GM12878 (cell line): ENCODE measurements around the gene MSL1. TPM values are rescaled to one million over a fixed set of nuclear protein-coding genes. Genes with fewer than 3 reads are reported as not detected.
"Not testable (repeated sequence)": the region's sequence is repeated elsewhere in the genome, so short reads cannot be mapped to it uniquely, and the experiment has no call there.

ENCODE experiments used
- ATAC-seq: fragments of 200-7000 bp; cut with Tn5 transposase; 3 replicates; pipeline ENCODE4 v1.9.1; 2020; ENCODE audit warnings: mild to moderate bottlenecking, moderate library complexity
- BruUV-seq: library from RNA; stranded (reverse); fragments of 400-500 nt; replicated peaks from 2 replicates; lab custom pipeline; 2021; lab: Mats Ljungman, UMichigan
- CTCF ChIA-PET: fragments of 300-600 bp; sonication (Branson Sonifier 250); formaldehyde crosslinking; extraction: SDS; loops from one replicate; lab custom pipeline; 2021; ENCODE audit warnings: inconsistent platforms; lab: Yijun Ruan, JAX
- POLR2A ChIA-PET: fragments of 350-600 bp; formaldehyde crosslinking; extraction: SDS; loops from one replicate; lab custom pipeline; 2021; ENCODE audit warnings: inconsistent platforms; lab: Charles Lee
- RAD21 ChIA-PET: fragments of 300-600 bp; sonication (Branson Sonifier 250); formaldehyde crosslinking; loops from one replicate; lab custom pipeline; 2023; ENCODE audit warnings: antibody characterized with exemption; ENCODE audit not compliant: unreplicated experiment; lab: Charles Lee
- SMC1A ChIA-PET: fragments of 300-600 bp; sonication (Branson Sonifier 250); formaldehyde crosslinking; loops from one replicate; lab custom pipeline; 2023; ENCODE audit not compliant: unreplicated experiment, uncharacterized antibody; lab: Charles Lee
- DNase-seq: peaks from one replicate; pipeline ENCODE4 v3.0.0-alpha.2; 2011; ENCODE audit warnings: low read depth, low spot score
- FAIRE-seq: peaks from 3 replicates; lab custom pipeline; 2011; peaks lifted over from hg19 to GRCh38; lab: Jason Lieb, UNC
- H2AFZ ChIP-seq: 2 replicates; pipeline ENCODE4 v1.6.0; 2011; ENCODE audit warnings: low read depth, low read length, control low read depth; ENCODE audit not compliant: control insufficient read depth
- H3K27ac ChIP-seq: 2 replicates; pipeline ENCODE4 v1.5.1; 2011; ENCODE audit warnings: control low read depth; ENCODE audit not compliant: control insufficient read depth, insufficient read depth
- H3K27me3 ChIP-seq, 2 experiments: replicated peaks in 1 of 2; 2 replicates each; pipeline versions ENCODE4 v1.6.0 to v1.6.1; 2011; ENCODE audit warnings: low read length in 1 of 2; ENCODE audit not compliant: control insufficient read depth in 2 of 2, insufficient read depth in 2 of 2
- H3K36me3 ChIP-seq, 2 experiments: 2 replicates each; pipeline ENCODE4 v1.5.1; 2011; ENCODE audit warnings: low read length in 1 of 2; ENCODE audit not compliant: control insufficient read depth in 2 of 2, insufficient read depth in 2 of 2
- H3K4me1 ChIP-seq: 2 replicates; pipeline ENCODE4 v1.6.1; 2011; ENCODE audit warnings: mild to moderate bottlenecking, low read length, moderate library complexity, mixed read lengths; ENCODE audit not compliant: control insufficient read depth, insufficient read depth
- H3K4me2 ChIP-seq: 2 replicates; pipeline ENCODE4 v1.6.0; 2011; ENCODE audit warnings: control low read depth; ENCODE audit not compliant: control insufficient read depth, insufficient read depth
- H3K4me3 ChIP-seq: fragments of 200-600 bp; sonication (generic); 2 replicates; pipeline ENCODE4 v1.5.1; 2016
- H3K79me2 ChIP-seq: 2 replicates; pipeline ENCODE4 v1.6.0; 2011; ENCODE audit warnings: low read length; ENCODE audit not compliant: control insufficient read depth, insufficient read depth
- H3K9ac ChIP-seq: 2 replicates; pipeline ENCODE4 v1.8.0; 2011; ENCODE audit warnings: low read length, control low read depth, mixed read lengths; ENCODE audit not compliant: control insufficient read depth, insufficient read depth
- H3K9me3 ChIP-seq: replicated peaks from 3 replicates; pipeline ENCODE4 v1.5.1; 2011; ENCODE audit warnings: mild to moderate bottlenecking, low read length; ENCODE audit not compliant: control insufficient read depth, insufficient read depth
- H4K20me1 ChIP-seq: 2 replicates; pipeline ENCODE4 v1.6.0; 2011; ENCODE audit not compliant: control insufficient read depth, insufficient read depth
- BCL11A ChIP-seq: IDR thresholded peaks from 2 replicates; pipeline ENCODE4 v1.6.1; 2011; ENCODE audit warnings: low read depth, low read length
- CBX5 ChIP-seq: sonication (generic); IDR thresholded peaks from 2 replicates; pipeline ENCODE4 v1.6.1; 2016; ENCODE audit warnings: low read depth, moderate library complexity, mild to moderate bottlenecking, inconsistent platforms
- CHD1 ChIP-seq: IDR thresholded peaks from 2 replicates; pipeline ENCODE4 v1.6.1; 2012; ENCODE audit warnings: low read depth, low read length, improper control_type of control experiment
- EED ChIP-seq: sonication (generic); IDR thresholded peaks from 2 replicates; pipeline ENCODE4 v1.6.1; 2016; ENCODE audit warnings: antibody characterized with exemption, low read depth
- ESRRA ChIP-seq: IDR thresholded peaks from 2 replicates; pipeline ENCODE4 v1.6.1; 2012; ENCODE audit warnings: mild to moderate bottlenecking, low read length, improper control_type of control experiment
- KLF5 ChIP-seq: fragments of 450-650 bp; IDR thresholded peaks from 2 replicates; pipeline ENCODE4 v1.6.1; 2014; ENCODE audit warnings: mild to moderate bottlenecking; ENCODE audit not compliant: partially characterized antibody
- LARP7 ChIP-seq: fragments of 450-650 bp; IDR thresholded peaks from 2 replicates; pipeline ENCODE4 v1.6.1; 2017; ENCODE audit warnings: mild to moderate bottlenecking
- MEF2B ChIP-seq: fragments of 450-650 bp; IDR thresholded peaks from 2 replicates; pipeline ENCODE4 v1.6.1; 2018; ENCODE audit warnings: mild to moderate bottlenecking, moderate library complexity; ENCODE audit not compliant: partially characterized antibody, poor library complexity, severe bottlenecking
- NR2F1 ChIP-seq: fragments of 450-650 bp; conservative IDR thresholded peaks from 2 replicates; pipeline ENCODE4 v1.6.1; 2017; ENCODE audit warnings: mild to moderate bottlenecking
- PAX8 ChIP-seq: fragments of 450-650 bp; IDR thresholded peaks from 2 replicates; pipeline ENCODE4 v1.6.1; 2017; ENCODE audit warnings: mild to moderate bottlenecking, moderate library complexity
- SMARCA5 ChIP-seq: fragments of 450-650 bp; IDR thresholded peaks from 2 replicates; pipeline ENCODE4 v1.6.1; 2017; ENCODE audit warnings: mild to moderate bottlenecking
- SPI1 ChIP-seq: IDR thresholded peaks from 2 replicates; pipeline ENCODE4 v1.6.1; 2011; ENCODE audit warnings: low read depth, mild to moderate bottlenecking, low read length, moderate library complexity, borderline replicate concordance; ENCODE audit not compliant: insufficient read depth
- ZBTB33 ChIP-seq: fragments of 450-650 bp; IDR thresholded peaks from 2 replicates; pipeline ENCODE4 v1.6.1; 2017; ENCODE audit warnings: mild to moderate bottlenecking
- WGBS: methylation state at CpG from one replicate; pipeline ENCODE4 v1.1.6; 2016; ENCODE audit warnings: low lambda C conversion rate; ENCODE audit not compliant: insufficient replicate concordance, insufficient coverage; ENCODE audit errors: missing lambda C conversion rate; 5-methylcytosine and 5-hydroxymethylcytosine counted together
- in situ Hi-C: fragments of 300-500 bp; cut with MboI; formaldehyde crosslinking; loops from 9 replicates; pipeline ENCODE4 v1.14.3; 2018; ENCODE audit warnings: mixed read lengths
- intact Hi-C: fragments of 100-400 bp; cut with micrococcal nuclease; formaldehyde crosslinking; loops from one replicate; pipeline ENCODE4 v1.14.2; 2022; ENCODE audit not compliant: unreplicated experiment
- polyA plus RNA-seq, 11 experiments: library from polyadenylated mRNA; depleted of rRNA in 4 of 11; unstranded in 6 of 11; stranded (reverse) in 5 of 11; fragments of >200 nt; fragmentation: Nextera tagmentation in 4 of 11; fragmentation: Illumina TruSeq in 1 of 11; extraction: Ambion mirVana in 4 of 11; extraction: Trizol in 1 of 11; gene quantifications; 1 replicate in 1 of 11; 2 replicates in 10 of 11; pipeline versions ENCODE4 v1.2.1 to v1.2.3, GENCODE V29; 2011 to 2016; ENCODE audit warnings: inconsistent platforms in 2 of 11, missing spikeins in 2 of 11, low read depth in 1 of 11
- total RNA-seq, 4 experiments: library from RNA; depleted of rRNA in 3 of 4; stranded (reverse); fragments of >200 nt in 3 of 4; fragmentation: Illumina TruSeq in 1 of 4; extraction: Trizol in 1 of 4; gene quantifications; 2 replicates each; pipeline versions ENCODE4 v1.2.1 to v1.2.3, GENCODE V29; 2013 to 2021

MSL1 gene
- total and polyA plus RNA-seq, 10 of the 15 experiments (the other 5 are each of a cell fraction or from before 2014, with no cell fraction given): 6.1 to 95.2 (median 51.8) TPM

- ChIA-PET CTCF (interaction anchor here (0.6 to 4.1 kb wide), 10 partner anchors 9 to 278 kb away, joined by 3 to 45 read pairs (median 5); partner anchors contain the start of genes MSL1 and TOP2A), POLR2A (interaction anchor here (0.5 to 4.9 kb wide), 10 partner anchors 8 to 186 kb away, joined by 3 to 45 read pairs (median 4); partner anchors contain the start of genes MSL1 and NR1D1), RAD21 (interaction anchor here (0.6 to 3.8 kb wide), 11 partner anchors 11 to 381 kb away, joined by 3 to 32 read pairs (median 4); no protein-coding TSS in a partner anchor), SMC1A (interaction anchor here (0.6 to 4.1 kb wide), 14 partner anchors 11 to 85 kb away, joined by 3 to 24 read pairs (median 4); partner anchors contain the start of genes MSL1 and WIPF2)
- 1% methylated on average over 14 of the region's 14 CpGs for WGBS
- peak overlapping the region; percentile 84 for H3K9ac ChIP-seq
- DNase-seq (no peak), ATAC-seq (peak; percentile 20), FAIRE-seq (no peak)
- intact Hi-C loops: loop anchor here (1.0 kb wide), 1 partner anchor 16 kb away; no protein-coding TSS in a partner anchor
- peaks cover 36% of the 10 kb centered on the region for H3K79me2 ChIP-seq
- peak overlapping the region; percentile 92 for H2AFZ ChIP-seq
- peaks cover 1 to 19% of the 10 kb centered on the region in 2 experiments; a peak in 3 of 4 replicates for H3K36me3 ChIP-seq
- in situ Hi-C loops: no loop called here
- no peaks in the 10 kb centered on the region for H4K20me1 ChIP-seq
- TSS peak; percentile 78 for BruUV-seq
- peak overlapping the region; percentile 97 for H3K27ac ChIP-seq
- H3K4me3 ChIP-seq: peak overlapping the region; percentile 76
- peaks cover 2% of the 10 kb centered on the region; the same call in 1 of the 2 replicates for H3K4me1 ChIP-seq
- no peaks in the 10 kb centered on the region; the same call in 2 of the 3 replicates for H3K9me3 ChIP-seq
- H3K4me2 ChIP-seq: peak overlapping the region; percentile 98
- no peaks in the 10 kb centered on the region for H3K27me3 ChIP-seq
- TF ChIP-seq LARP7: peak; percentile 25; the same call in 1 of the 2 replicates
- 0 out of 2 replicates have a peak, but pooled peaks have one; percentile 2 for TF ChIP-seq BCL11A
- TF ChIP-seq ZBTB33: 0 out of 2 replicates have a peak, but pooled peaks have one; percentile 17
- TF ChIP-seq SMARCA5: peak; percentile 16; the same call in 1 of the 2 replicates
- TF ChIP-seq ESRRA: 0 out of 2 replicates have a peak, but pooled peaks have one; percentile 6
- TF ChIP-seq NR2F1: 0 out of 2 replicates have a peak, but pooled peaks have one; percentile 17
- TF ChIP-seq KLF5: peak; percentile 28
- TF ChIP-seq EED: no peak
- TF ChIP-seq CBX5: no peak
- peak; percentile 87 for TF ChIP-seq PAX8
- TF ChIP-seq SPI1: peak; percentile 32
- no peak for TF ChIP-seq MEF2B
- 0 out of 2 replicates have a peak, but pooled peaks have one; percentile 41 for TF ChIP-seq CHD1
These were observed 17.8 kb downstream of the MSL1 start for GRCh38 chr17:40139566-40140058.

GRCh38 chr17:40143166-40143565 is 21.4 kb downstream of the MSL1 start:
- ATAC-seq, H2AFZ ChIP-seq, H3K36me3 ChIP-seq, H3K9me3 ChIP-seq, H3K27ac ChIP-seq, FAIRE-seq, H3K9ac ChIP-seq, intact Hi-C loops, BruUV-seq, H3K4me1 ChIP-seq, H3K27me3 ChIP-seq, DNase-seq, in situ Hi-C loops, H3K4me2 ChIP-seq, H4K20me1 ChIP-seq, H3K4me3 ChIP-seq: not testable (repeated sequence)
- CTCF ChIA-PET: interaction anchor here (0.6 to 1.2 kb wide), 3 partner anchors 9 to 83 kb away, joined by 3 to 5 read pairs (median 4); no protein-coding TSS in a partner anchor
- SMC1A ChIA-PET: interaction anchor here (0.9 to 1.8 kb wide), 2 partner anchors 19 to 30 kb away, joined by 3 to 5 read pairs; no protein-coding TSS in a partner anchor
- POLR2A ChIA-PET: interaction anchor here (0.7 to 1.3 kb wide), 2 partner anchors 9 to 11 kb away, joined by 3 to 6 read pairs; no protein-coding TSS in a partner anchor
- WGBS: 96% methylated on average over 3 of the region's 3 CpGs
- RAD21 ChIA-PET: interaction anchor here (0.8 to 1.6 kb wide), 3 partner anchors 26 to 43 kb away, joined by 3 to 5 read pairs (median 4); partner anchors contain the start of gene NR1D1
- H3K79me2 ChIP-seq: peaks cover 33% of the 10 kb centered on the region
